ENCODE results near the gene MAGIX. TPM values are rescaled to one million over a fixed set of nuclear protein-coding genes. Genes with fewer than 3 reads are reported as not detected.

MAGIX gene
- total RNA-seq, 1 experiment from 2014 or later: 1.9 TPM

- Mint-ChIP-seq H3K27me3 (ENCODE audit: low read depth) (peaks cover 3% of the 10 kb centered on the region), H3K4me1 (peaks cover 12 to 35% of the 10 kb centered on the region in 2 experiments), H3K36me3 (ENCODE audit: insufficient read depth in 1 of 3, low read depth in 3 of 3) (peaks cover 6 to 12% (median 8%) of the 10 kb centered on the region in 3 experiments; a peak in 6 of 7 replicates), H3K9me3 (peaks cover 68 to 72% of the 10 kb centered on the region in 2 experiments), H3K27ac (no peak overlapping the region), H3K4me3 (no peak overlapping the region)
- Histone ChIP-seq H3T11ph (ENCODE audit: low read length) (no peak overlapping the region), H2BK120ac (ENCODE audit: low read depth, low read length, poor library complexity, severe bottlenecking) (no peak overlapping the region), H3K27ac (ENCODE audit: insufficient read length, low read depth, low read length) (no peak overlapping the region), H2BK12ac (ENCODE audit: insufficient read length, low read depth, low read length) (no peak overlapping the region), H3K14ac (ENCODE audit: insufficient read depth, low read length) (no peak overlapping the region), H4K20me1 (ENCODE audit: control insufficient read depth, insufficient read depth, insufficient read length) (no peaks in the 10 kb centered on the region), H3K9me3 (ENCODE audit: control insufficient read depth, low read depth, low read length) (peaks cover 9% of the 10 kb centered on the region), H2BK20ac (ENCODE audit: low read depth, low read length, poor library complexity, severe bottlenecking) (no peak overlapping the region), H3K23ac (ENCODE audit: insufficient read length, low read depth, low read length) (no peak overlapping the region), H4K91ac (ENCODE audit: insufficient read length, low read depth, low read length) (no peak overlapping the region), H3K27me3 (ENCODE audit: insufficient read depth, low read length) (no peaks in the 10 kb centered on the region), H3K4me2 (ENCODE audit: insufficient read depth, insufficient read length, low read length) (no peak overlapping the region), H3K79me2 (ENCODE audit: insufficient read depth, low read length) (no peaks in the 10 kb centered on the region), H3K4me1 (ENCODE audit: insufficient read depth, low read length) (no peaks in the 10 kb centered on the region), H3K79me1 (ENCODE audit: insufficient read depth, low read depth, low read length, poor library complexity, severe bottlenecking) (no peaks in the 10 kb centered on the region), H3K23me2 (ENCODE audit: insufficient read length, low read depth, low read length, poor library complexity, severe bottlenecking) (peaks cover 15% of the 10 kb centered on the region), H2AFZ (ENCODE audit: low read length) (no peak overlapping the region), H2BK15ac (ENCODE audit: low read depth, low read length) (no peak overlapping the region), H3K9ac (ENCODE audit: extremely low read depth, insufficient read length, low read length) (no peak overlapping the region), H4K8ac (replicated peaks; ENCODE audit: insufficient read length, low read depth, low read length) (no peak overlapping the region), H3K18ac (ENCODE audit: insufficient read length, low read depth, low read length) (no peak overlapping the region), H2BK5ac (ENCODE audit: insufficient read length, low read length) (no peak overlapping the region), H4K5ac (ENCODE audit: insufficient read length, low read depth, low read length) (no peak overlapping the region), H3K56ac (ENCODE audit: insufficient read length, low read depth, low read length) (no peak overlapping the region), H2AK5ac (ENCODE audit: insufficient read length, low read length) (no peak overlapping the region), H3K4ac (ENCODE audit: low read depth, low read length) (no peak overlapping the region)
- no peak for DNase-seq
- no CpG with 5 or more reads among the region's 8 CpGs for WGBS (ENCODE audit: extremely low coverage, insufficient read length, low lambda C conversion rate)
- no peak for TF ChIP-seq CTCF (conservative IDR thresholded peaks at IDR 0.05)
Observed at GRCh38 chrX:49188468-49189076, 26.0 kb downstream of the MAGIX start.

Data from H9 (cell line).